NCI-H1694 treated with DMSO at 0.1 percent for 48 hours (cell line): ENCODE results near the gene NCAN.
"Not testable (repeated sequence)": the region's sequence is repeated elsewhere in the genome, so short reads cannot be mapped to it uniquely, and the experiment has no call there.

ENCODE experiments used
- DNase-seq: peaks from one replicate; lab custom pipeline; 2025; lab: John Stamatoyannopoulos, UW

NCAN gene

DNA sequence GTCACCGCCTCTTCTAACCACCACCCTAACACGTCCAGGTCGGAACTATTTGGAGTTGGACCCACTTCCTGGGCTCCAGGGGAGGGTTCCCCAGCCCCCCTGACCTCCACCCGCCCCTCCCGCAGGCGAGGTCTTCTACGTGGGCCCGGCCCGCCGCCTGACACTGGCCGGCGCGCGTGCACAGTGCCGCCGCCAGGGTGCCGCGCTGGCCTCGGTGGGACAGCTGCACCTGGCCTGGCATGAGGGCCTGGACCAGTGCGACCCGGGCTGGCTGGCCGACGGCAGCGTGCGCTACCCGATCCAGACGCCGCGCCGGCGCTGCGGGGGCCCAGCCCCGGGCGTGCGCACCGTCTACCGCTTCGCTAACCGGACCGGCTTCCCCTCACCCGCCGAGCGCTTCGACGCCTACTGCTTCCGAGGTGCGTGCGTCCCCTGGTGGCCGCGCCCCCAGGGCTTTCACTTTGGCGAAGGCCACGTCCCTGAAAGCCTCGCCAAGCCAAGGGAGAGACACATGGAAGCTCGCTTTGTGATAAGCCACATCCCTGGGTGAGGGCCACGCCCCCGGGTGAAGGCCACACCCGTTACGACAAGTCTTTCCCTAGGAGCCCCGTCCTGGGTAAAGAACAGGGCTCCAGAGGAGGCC lies 13.2 kb downstream of the NCAN start:
- DNase-seq, result no peak

DNA sequence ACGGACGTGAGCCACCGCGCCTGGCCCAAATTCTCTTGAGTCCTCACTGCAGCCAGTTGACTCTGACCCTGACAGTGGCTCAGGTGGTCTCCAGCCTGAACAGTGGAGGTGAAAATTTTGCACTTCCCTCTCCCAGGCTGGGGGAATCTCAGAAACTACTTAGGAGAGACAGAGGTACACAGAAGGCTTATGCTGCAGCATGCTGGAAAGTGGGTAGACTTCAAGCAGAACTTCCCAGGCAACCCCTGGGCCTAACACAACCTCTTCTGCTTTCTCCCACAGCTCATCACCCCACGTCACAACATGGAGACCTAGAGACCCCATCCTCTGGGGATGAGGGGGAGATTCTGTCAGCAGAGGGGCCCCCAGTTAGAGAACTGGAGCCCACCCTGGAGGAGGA lies 14.4 kb downstream of the NCAN start:
- no peak for DNase-seq

DNA sequence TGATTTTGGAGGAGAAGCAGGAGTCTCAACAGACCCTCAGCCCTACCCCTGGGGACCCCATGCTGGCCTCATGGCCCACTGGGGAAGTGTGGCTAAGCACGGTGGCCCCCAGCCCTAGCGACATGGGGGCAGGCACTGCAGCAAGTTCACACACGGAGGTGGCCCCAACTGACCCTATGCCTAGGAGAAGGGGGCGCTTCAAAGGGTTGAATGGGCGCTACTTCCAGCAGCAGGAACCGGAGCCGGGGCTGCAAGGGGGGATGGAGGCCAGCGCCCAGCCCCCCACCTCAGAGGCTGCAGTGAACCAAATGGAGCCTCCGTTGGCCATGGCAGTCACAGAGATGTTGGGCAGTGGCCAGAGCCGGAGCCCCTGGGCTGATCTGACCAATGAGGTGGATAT lies 14.9 kb downstream of the NCAN start:
- DNase-seq, result no peak

DNA sequence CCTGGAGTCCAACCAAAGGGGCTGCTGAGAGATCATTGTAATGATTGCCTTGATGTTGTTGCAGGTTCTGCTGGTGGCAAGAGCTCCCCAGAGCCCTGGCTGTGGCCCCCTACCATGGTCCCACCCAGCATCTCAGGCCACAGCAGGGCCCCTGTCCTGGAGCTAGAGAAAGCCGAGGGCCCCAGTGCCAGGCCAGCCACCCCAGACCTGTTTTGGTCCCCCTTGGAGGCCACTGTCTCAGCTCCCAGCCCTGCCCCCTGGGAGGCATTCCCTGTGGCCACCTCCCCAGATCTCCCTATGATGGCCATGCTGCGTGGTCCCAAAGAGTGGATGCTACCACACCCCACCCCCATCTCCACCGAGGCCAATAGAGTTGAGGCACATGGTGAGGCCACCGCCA lies 15.5 kb downstream of the NCAN start:
- DNase-seq, result no peak

GRCh38 chr19:19229701-19230100 lies 17.9 kb downstream of the NCAN start:
- no peak for DNase-seq

GRCh38 chr19:19230999-19231398 lies 19.2 kb downstream of the NCAN start:
- no peak for DNase-seq

DNA sequence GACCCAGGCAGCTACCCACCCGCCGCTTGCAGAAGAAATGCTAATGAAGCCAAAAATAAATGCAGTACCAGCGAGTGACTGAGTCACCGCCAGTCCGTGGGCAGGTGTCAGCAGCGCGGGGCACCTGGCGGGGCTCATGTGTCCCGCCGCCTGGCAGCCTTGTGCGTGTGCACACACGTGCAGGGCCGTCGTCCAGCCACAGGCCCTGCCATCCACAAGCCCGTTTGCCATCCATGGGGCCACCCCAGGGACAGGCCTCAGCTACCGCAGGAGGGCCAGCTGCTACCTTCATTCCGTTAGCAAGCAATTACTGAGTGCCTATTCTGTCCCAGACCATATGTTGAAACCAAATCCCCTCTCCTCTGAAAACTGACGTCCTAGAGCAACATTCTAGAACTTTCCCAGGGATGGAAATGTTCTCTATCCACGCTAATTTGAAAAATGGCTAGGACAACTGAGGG lies 20.5 kb downstream of the NCAN start:
- DNase-seq, result peak; percentile 23

DNA sequence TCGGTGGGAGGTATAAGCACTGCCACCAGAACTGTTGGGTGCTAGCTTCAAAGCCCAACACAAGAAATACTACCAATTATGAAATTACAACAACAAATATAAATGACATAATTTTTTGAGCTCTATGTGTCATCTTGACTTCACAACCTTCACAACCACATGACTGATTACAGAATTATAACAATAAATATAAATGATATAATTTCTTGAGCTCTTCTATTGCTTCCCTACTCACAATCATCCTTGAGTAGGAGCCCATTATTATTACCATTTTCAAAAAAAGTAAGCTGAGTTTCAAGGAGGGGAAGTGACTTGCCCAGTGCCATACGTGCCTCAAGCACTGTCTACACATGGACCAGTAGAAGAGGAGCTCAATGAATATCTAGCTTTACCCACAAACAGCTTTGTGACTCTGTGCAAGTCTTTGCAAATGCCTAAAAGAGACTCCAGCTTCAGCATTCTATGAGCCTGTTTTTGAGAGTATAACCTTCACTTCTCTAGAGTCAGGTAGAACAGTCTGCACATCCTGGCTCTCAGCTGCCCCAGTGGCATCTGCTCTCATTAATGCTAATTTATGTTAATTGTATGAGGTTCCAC lies 22.6 kb downstream of the NCAN start:
- DNase-seq, result no peak

DNA sequence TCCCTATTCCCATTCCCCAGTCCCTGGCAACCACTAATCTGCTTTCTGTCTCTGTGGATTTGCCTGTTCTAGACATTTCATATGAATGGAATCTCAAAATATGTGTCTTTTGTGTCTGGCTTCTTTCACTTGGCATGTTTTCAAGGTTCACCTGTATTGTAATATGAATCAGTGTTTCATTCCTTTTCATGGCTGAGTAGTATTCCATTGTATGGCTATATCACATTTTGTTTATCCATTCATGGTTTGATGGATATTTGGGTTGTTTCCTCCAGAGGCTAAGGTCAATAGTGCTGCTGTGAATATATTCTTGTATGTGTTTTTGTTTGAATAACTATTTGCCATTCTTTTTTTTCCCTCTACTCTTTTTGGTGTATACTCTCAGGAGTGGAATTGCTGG lies 24.4 kb downstream of the NCAN start:
- DNase-seq, result no peak

- no peak for DNase-seq
Observed at GRCh38 chr19:19238126-19238894, 26.6 kb downstream of the NCAN start.

DNA sequence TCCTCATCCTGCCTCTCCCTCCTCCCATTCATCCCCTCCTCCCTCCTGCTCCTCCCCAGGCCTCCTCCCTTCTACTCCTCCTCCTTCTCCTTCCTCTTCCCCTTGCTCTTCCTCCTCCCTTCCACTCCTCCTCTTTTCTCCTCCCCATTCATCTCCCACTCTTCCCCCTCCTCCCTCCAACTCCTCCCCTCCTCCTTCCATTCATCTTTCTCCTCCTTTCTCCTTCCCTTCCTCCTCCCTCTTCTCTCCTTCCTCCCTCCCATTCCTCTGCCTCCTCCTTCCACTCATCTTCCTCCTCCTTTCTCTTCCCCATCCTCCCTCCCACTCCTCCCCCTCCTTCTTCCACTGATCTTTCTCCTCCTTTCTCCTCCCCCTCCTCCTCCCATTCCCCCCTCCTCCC lies 27.9 kb downstream of the NCAN start:
- no peak for DNase-seq

DNA sequence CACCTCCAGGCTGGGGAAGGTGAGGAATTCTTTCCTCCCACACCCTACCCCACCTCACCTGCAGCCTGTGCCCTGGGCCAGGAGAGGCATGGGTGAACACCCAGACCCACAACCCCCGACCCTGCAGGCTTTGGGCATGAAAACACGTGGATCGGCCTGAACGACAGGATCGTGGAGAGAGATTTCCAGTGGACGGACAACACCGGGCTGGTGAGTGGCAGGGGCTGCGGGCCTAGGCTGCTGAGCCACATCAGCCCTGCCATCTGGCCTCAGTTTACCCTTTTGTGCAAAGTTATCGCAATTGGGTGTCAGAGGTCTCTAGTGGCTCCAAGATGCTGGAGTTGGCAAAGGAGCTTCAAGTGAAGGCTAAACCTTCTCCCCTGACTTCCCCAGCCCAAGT lies 28.7 kb downstream of the NCAN start:
- DNase-seq, result no peak

GRCh38 chr19:19250196-19250801 lies 38.5 kb downstream of the NCAN start:
- DNase-seq, result no peak

GRCh38 chr19:19253409-19253808 lies 41.7 kb downstream of the NCAN start:
- DNase-seq, result not testable (repeated sequence)

- no peak for DNase-seq
Observed at GRCh38 chr19:19256072-19256969, 44.6 kb downstream of the NCAN start.

DNA sequence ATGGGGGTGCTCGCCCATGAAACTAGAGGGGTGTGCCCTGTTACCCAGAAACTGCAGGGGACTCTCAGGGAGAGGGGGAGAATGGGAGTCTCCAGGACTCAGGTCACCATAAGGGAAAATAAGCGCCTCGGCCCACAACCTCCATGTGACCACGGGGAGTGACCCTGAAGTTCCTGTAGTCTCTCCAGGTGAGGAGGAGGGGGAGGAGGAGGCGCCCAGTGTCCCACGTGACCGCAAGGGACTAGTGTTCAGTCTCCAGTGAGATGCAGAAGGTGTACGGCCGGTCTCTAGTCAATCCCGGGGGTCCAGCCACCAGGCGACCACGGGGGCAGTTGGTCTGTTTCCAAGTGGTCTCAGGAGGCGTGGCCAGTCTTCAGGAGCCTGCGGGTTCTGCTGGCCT lies 45.4 kb downstream of the NCAN start:
- DNase-seq, result no peak

GRCh38 chr19:19257836-19258588 lies 46.3 kb downstream of the NCAN start:
- no peak for DNase-seq

- DNase-seq, result no peak
Observed at GRCh38 chr19:19258589-19259338, 47.0 kb downstream of the NCAN start.

DNA sequence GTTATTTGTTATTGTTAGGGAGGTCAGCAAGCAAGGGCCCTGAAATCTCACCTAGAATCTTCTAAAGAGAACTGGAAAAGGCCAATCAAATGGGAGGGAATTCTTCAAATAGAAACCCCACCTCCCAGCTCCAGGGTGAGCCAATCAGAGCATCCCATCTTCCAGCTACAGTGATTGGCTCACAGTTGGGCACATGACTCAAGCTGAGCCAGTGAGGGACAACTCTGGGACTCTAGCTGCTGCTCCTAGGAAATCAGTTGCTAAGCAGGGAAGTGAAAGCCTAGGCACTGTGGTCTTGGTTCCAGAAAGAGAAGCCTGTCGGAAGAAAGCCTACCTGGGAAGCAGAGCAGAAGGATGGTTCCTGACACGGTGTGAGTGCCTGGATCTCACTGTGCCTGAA lies 48.0 kb downstream of the NCAN start:
- DNase-seq, result peak; percentile 51
